Ascending aorta (tissue), 2 donors: ENCODE results near the gene KCNH5. TPM values are rescaled to one million over a fixed set of nuclear protein-coding genes. Genes with fewer than 3 reads are reported as not detected.

Source experiments
- DNase-seq, 2 donors: peaks; one replicate each; pipeline ENCODE4 v3.0.0-alpha.2; 2019; ENCODE audit warnings: low spot score in 2 of 2
- H3K27ac ChIP-seq, 2 donors: fragments of 200-600 bp; sonication (generic); one replicate each; pipeline ENCODE4 v1.5.1; 2016 to 2017; ENCODE audit warnings: mild to moderate bottlenecking in 1 of 2
- H3K27me3 ChIP-seq: fragments of 200-600 bp; sonication (generic); one replicate; pipeline ENCODE4 v1.5.1; 2017
- H3K36me3 ChIP-seq, 2 donors: fragments of 200-600 bp; sonication (generic); one replicate each; pipeline ENCODE4 v1.5.1; 2016
- H3K4me1 ChIP-seq, 2 donors: fragments of 200-600 bp; sonication (generic); one replicate each; pipeline ENCODE4 v1.5.1; 2016 to 2017; ENCODE audit warnings: mild to moderate bottlenecking in 1 of 2
- H3K4me3 ChIP-seq, 2 donors: fragments of 200-600 bp; sonication (generic); one replicate each; pipeline ENCODE4 v1.5.1; 2016 to 2017; ENCODE audit warnings: mild to moderate bottlenecking in 1 of 2
- H3K9me3 ChIP-seq, 2 donors: fragments of 200-600 bp; sonication (generic); one replicate each; pipeline ENCODE4 v1.5.1; 2016
- CTCF ChIP-seq, 3 experiments: fragments of 200-600 bp in 2 of 3; fragments of 450-650 bp in 1 of 3; sonication (generic) in 2 of 3; IDR thresholded peaks; one replicate each; pipeline ENCODE4 v1.5.1; 2016 to 2019; ENCODE audit warnings: antibody characterized with exemption in 3 of 3, mild to moderate bottlenecking in 1 of 3, moderate library complexity in 1 of 3
- intact Hi-C: fragments of 100-400 bp; cut with DNase I; formaldehyde crosslinking; loops from one replicate; pipeline ENCODE4 v1.15.1; 2023
- total RNA-seq: library from RNA; depleted of rRNA; stranded (reverse); fragments of >200 nt; gene quantifications from one replicate; pipeline ENCODE4 v1.1.0, GENCODE V29; 2016

The KCNH5 gene
- total RNA-seq, 1 donor from 2014 or later = not detected

- Histone ChIP-seq H3K27me3 (no peaks in the 10 kb centered on the region), H3K27ac (no peak overlapping the region), H3K4me3 (no peak overlapping the region), H3K4me1 (no peaks in the 10 kb centered on the region), H3K36me3 (no peaks in the 10 kb centered on the region), H3K9me3 (peaks cover 0 to 4% of the 10 kb centered on the region in 2 donors)
- intact Hi-C loops = no loop called here
- DNase-seq = no peak
- no peak for TF ChIP-seq CTCF (IDR thresholded peaks at IDR 0.05)
Observed at GRCh38 chr14:62692490-62693106, 352.7 kb downstream of the KCNH5 start.

GRCh38 chr14:62691647-62692489 lies 353.4 kb downstream of the KCNH5 start:
- Histone ChIP-seq H3K9me3 (peaks cover 0 to 4% of the 10 kb centered on the region in 2 donors), H3K4me3 (no peak overlapping the region), H3K36me3 (no peaks in the 10 kb centered on the region), H3K27ac (no peak overlapping the region), H3K4me1 (no peaks in the 10 kb centered on the region), H3K27me3 (no peaks in the 10 kb centered on the region)
- intact Hi-C loops = no loop called here
- no peak for TF ChIP-seq CTCF (IDR thresholded peaks at IDR 0.05)
- no peak for DNase-seq

GRCh38 chr14:62689733-62690132 lies 355.5 kb downstream of the KCNH5 start:
- TF ChIP-seq CTCF (IDR thresholded peaks at IDR 0.05) = no peak
- intact Hi-C loops = no loop called here

GRCh38 chr14:62687818-62688217 lies 357.4 kb downstream of the KCNH5 start:
- H3K4me3 ChIP-seq = no peak overlapping the region
- H3K36me3 ChIP-seq = no peaks in the 10 kb centered on the region
- H3K4me1 ChIP-seq = no peaks in the 10 kb centered on the region
- H3K9me3 ChIP-seq = peaks cover 0 to 4% of the 10 kb centered on the region in 2 donors
- DNase-seq = no peak
- no peaks in the 10 kb centered on the region for H3K27me3 ChIP-seq
- intact Hi-C loops = no loop called here
- H3K27ac ChIP-seq = no peak overlapping the region
- TF ChIP-seq CTCF (IDR thresholded peaks at IDR 0.05) = no peak

More at GRCh38 chr14:62689733-62690132, 355.5 kb downstream of the KCNH5 start:
- Histone ChIP-seq H3K36me3 (no peaks in the 10 kb centered on the region), H3K27me3 (no peaks in the 10 kb centered on the region), H3K9me3 (peaks cover 0 to 4% of the 10 kb centered on the region in 2 donors), H3K4me1 (no peaks in the 10 kb centered on the region), H3K27ac (no peak overlapping the region), H3K4me3 (no peak overlapping the region)
- DNase-seq = no peak

GRCh38 chr14:62684376-62684775 lies 360.9 kb downstream of the KCNH5 start:
- DNase-seq = no peak
- intact Hi-C loops = no loop called here
- no peak overlapping the region for H3K27ac ChIP-seq
- H3K9me3 ChIP-seq = peaks cover 0 to 4% of the 10 kb centered on the region in 2 donors
- no peaks in the 10 kb centered on the region for H3K27me3 ChIP-seq
- no peak overlapping the region for H3K4me3 ChIP-seq
- no peaks in the 10 kb centered on the region for H3K4me1 ChIP-seq
- no peaks in the 10 kb centered on the region for H3K36me3 ChIP-seq
- no peak for TF ChIP-seq CTCF (IDR thresholded peaks at IDR 0.05)
